ENCODE data around the gene COG5.

The COG5 gene

GRCh38 chr7:107196834-107197610 is 366.7 kb downstream of the COG5 start:
- TF ChIP-seq, protein P1, sequence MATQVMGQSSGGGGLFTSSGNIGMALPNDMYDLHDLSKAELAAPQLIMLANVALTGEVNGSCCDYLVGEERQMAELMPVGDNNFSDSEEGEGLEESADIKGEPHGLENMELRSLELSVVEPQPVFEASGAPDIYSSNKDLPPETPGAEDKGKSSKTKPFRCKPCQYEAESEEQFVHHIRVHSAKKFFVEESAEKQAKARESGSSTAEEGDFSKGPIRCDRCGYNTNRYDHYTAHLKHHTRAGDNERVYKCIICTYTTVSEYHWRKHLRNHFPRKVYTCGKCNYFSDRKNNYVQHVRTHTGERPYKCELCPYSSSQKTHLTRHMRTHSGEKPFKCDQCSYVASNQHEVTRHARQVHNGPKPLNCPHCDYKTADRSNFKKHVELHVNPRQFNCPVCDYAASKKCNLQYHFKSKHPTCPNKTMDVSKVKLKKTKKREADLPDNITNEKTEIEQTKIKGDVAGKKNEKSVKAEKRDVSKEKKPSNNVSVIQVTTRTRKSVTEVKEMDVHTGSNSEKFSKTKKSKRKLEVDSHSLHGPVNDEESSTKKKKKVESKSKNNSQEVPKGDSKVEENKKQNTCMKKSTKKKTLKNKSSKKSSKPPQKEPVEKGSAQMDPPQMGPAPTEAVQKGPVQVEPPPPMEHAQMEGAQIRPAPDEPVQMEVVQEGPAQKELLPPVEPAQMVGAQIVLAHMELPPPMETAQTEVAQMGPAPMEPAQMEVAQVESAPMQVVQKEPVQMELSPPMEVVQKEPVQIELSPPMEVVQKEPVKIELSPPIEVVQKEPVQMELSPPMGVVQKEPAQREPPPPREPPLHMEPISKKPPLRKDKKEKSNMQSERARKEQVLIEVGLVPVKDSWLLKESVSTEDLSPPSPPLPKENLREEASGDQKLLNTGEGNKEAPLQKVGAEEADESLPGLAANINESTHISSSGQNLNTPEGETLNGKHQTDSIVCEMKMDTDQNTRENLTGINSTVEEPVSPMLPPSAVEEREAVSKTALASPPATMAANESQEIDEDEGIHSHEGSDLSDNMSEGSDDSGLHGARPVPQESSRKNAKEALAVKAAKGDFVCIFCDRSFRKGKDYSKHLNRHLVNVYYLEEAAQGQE (IDR thresholded peaks at IDR 0.05; ENCODE audit: insufficient read depth in 1 of 2, low read depth in 2 of 2, low read length in 2 of 2) = no peak
- TF ChIP-seq POLR2AphosphoS5 (IDR thresholded peaks at IDR 0.05; ENCODE audit: low read depth, low read length) (no peak; the same call in 1 of the 2 replicates), SIN3A (IDR thresholded peaks at IDR 0.05; ENCODE audit: borderline replicate concordance, insufficient read depth, low read length) (no peak), TAF1 (IDR thresholded peaks at IDR 0.05; ENCODE audit: borderline replicate concordance, insufficient read depth, low read length) (no peak), FOXP2 (optimal IDR thresholded peaks at IDR 0.05; ENCODE audit: borderline replicate concordance, extremely low read depth, extremely low read length, insufficient read depth) (no peak)

- TF ChIP-seq TAF1 (IDR thresholded peaks at IDR 0.05; ENCODE audit: borderline replicate concordance, insufficient read depth, low read length) (no peak), FOXP2 (optimal IDR thresholded peaks at IDR 0.05; ENCODE audit: borderline replicate concordance, extremely low read depth, extremely low read length, insufficient read depth) (no peak), POLR2AphosphoS5 (IDR thresholded peaks at IDR 0.05; ENCODE audit: low read depth, low read length) (no peak), SIN3A (IDR thresholded peaks at IDR 0.05; ENCODE audit: borderline replicate concordance, insufficient read depth, low read length) (no peak)
- TF ChIP-seq, protein P1 (IDR thresholded peaks at IDR 0.05; ENCODE audit: insufficient read depth in 1 of 2, low read depth in 2 of 2, low read length in 2 of 2) = no peak
Measured at GRCh38 chr7:107194052-107194451, 369.7 kb downstream of the COG5 start.

- TF ChIP-seq TAF1 (IDR thresholded peaks at IDR 0.05; ENCODE audit: borderline replicate concordance, insufficient read depth, low read length) (no peak), FOXP2 (optimal IDR thresholded peaks at IDR 0.05; ENCODE audit: borderline replicate concordance, extremely low read depth, extremely low read length, insufficient read depth) (no peak), SIN3A (IDR thresholded peaks at IDR 0.05; ENCODE audit: borderline replicate concordance, insufficient read depth, low read length) (no peak), POLR2AphosphoS5 (IDR thresholded peaks at IDR 0.05; ENCODE audit: low read depth, low read length) (no peak)
- TF ChIP-seq, protein P1 (IDR thresholded peaks at IDR 0.05; ENCODE audit: insufficient read depth in 1 of 2, low read depth in 2 of 2, low read length in 2 of 2) = no peak
Measured at GRCh38 chr7:107190090-107190489, 373.6 kb downstream of the COG5 start.

DNA sequence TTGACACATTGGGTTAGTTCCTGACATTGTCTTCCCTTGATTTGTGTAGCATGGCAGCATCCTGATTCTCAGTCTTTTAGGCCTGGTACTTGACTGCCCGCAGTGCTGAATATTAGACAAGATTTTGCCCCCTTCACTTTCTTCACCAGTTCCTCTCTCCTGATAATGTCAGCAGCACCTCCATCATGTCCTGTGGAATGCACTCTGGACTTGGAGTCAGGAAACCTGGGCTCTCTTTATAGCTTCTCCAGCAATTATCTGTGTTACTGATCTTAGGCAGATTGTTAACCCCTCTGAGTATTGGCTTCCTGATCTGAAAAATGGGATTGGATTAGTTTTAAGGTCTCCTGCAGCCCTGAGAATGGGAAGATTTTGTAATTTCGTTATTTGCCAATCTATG is 375.9 kb downstream of the COG5 start:
- TF ChIP-seq POLR2AphosphoS5 (IDR thresholded peaks at IDR 0.05; ENCODE audit: low read depth, low read length) = no peak
- no peak for TF ChIP-seq FOXP2 (optimal IDR thresholded peaks at IDR 0.05; ENCODE audit: borderline replicate concordance, extremely low read depth, extremely low read length, insufficient read depth)
- TF ChIP-seq TAF1 (IDR thresholded peaks at IDR 0.05; ENCODE audit: borderline replicate concordance, insufficient read depth, low read length) = no peak
- no peak for TF ChIP-seq SIN3A (IDR thresholded peaks at IDR 0.05; ENCODE audit: borderline replicate concordance, insufficient read depth, low read length)
- TF ChIP-seq, protein P1 (IDR thresholded peaks at IDR 0.05; ENCODE audit: insufficient read depth in 1 of 2, low read depth in 2 of 2, low read length in 2 of 2) = no peak

Data from PFSK-1 (cell line).